LNCAP (cell line): ENCODE measurements around the gene RASA3.

Experiments
- CTCF ChIP-seq: fragments of 450-650 bp; IDR thresholded peaks from 2 replicates; pipeline ENCODE4 v1.5.1; 2017; ENCODE audit warnings: mild to moderate bottlenecking

RASA3 gene

GRCh38 chr13:114087430-114087829 lies 45.0 kb downstream of the RASA3 start:
- TF ChIP-seq CTCF = no peak

GRCh38 chr13:114082849-114083645 lies 49.4 kb downstream of the RASA3 start:
- no peak for TF ChIP-seq CTCF

GRCh38 chr13:114081761-114082681 lies 50.4 kb downstream of the RASA3 start:
- no peak for TF ChIP-seq CTCF

- TF ChIP-seq CTCF = no peak
Measured at GRCh38 chr13:114080739-114081561, 51.5 kb downstream of the RASA3 start.

- TF ChIP-seq CTCF = no peak
Measured at GRCh38 chr13:114079601-114080536, 52.6 kb downstream of the RASA3 start.

- no peak for TF ChIP-seq CTCF
Measured at GRCh38 chr13:114078461-114079451, 53.7 kb downstream of the RASA3 start.
